HG02943 (cell line): Measurements from ENCODE around the gene IGLON5.

Source experiments
- ATAC-seq: cut with Tn5 transposase; IDR thresholded peaks from one replicate; pipeline ENCODE4 v1.9.1; 2021; ENCODE audit warnings: mild to moderate bottlenecking, low read depth, moderate library complexity; ENCODE audit not compliant: unreplicated experiment

IGLON5 gene

GRCh38 chr19:51337861-51338562, 26.6 kb downstream of the IGLON5 start:
- no peak for ATAC-seq

- ATAC-seq: peak; percentile 60
Measured at GRCh38 chr19:51338563-51339312, 27.3 kb downstream of the IGLON5 start.

GRCh38 chr19:51339313-51339686, 27.9 kb downstream of the IGLON5 start:
- ATAC-seq: peak; percentile 7

GRCh38 chr19:51339687-51340656, 28.5 kb downstream of the IGLON5 start:
- peak; percentile 47 for ATAC-seq

GRCh38 chr19:51341066-51341465, 29.6 kb downstream of the IGLON5 start:
- no peak for ATAC-seq

GRCh38 chr19:51341976-51342580, 30.6 kb downstream of the IGLON5 start, which contains the start of gene VSIG10L:
VSIG10L (minus strand) TSS chr19:51342139; CDS start chr19:51342124, 15 bp downstream.
- no peak for ATAC-seq

- ATAC-seq: no peak
Measured at GRCh38 chr19:51342631-51343569, 31.5 kb downstream of the IGLON5 start.

GRCh38 chr19:51345076-51345620, 33.7 kb downstream of the IGLON5 start:
- ATAC-seq: no peak

GRCh38 chr19:51346742-51347141, 35.3 kb downstream of the IGLON5 start:
- ATAC-seq: no peak

- no peak for ATAC-seq
Measured at GRCh38 chr19:51347209-51347928, 35.9 kb downstream of the IGLON5 start.

GRCh38 chr19:51351266-51351990, 40.0 kb downstream of the IGLON5 start:
- ATAC-seq: no peak

- ATAC-seq: no peak
Measured at GRCh38 chr19:51352783-51353360, 41.4 kb downstream of the IGLON5 start.

GRCh38 chr19:51354103-51354741, 42.8 kb downstream of the IGLON5 start:
- ATAC-seq: no peak

- no peak for ATAC-seq
Measured at GRCh38 chr19:51354742-51355148, 43.3 kb downstream of the IGLON5 start.

GRCh38 chr19:51356159-51356801, 44.8 kb downstream of the IGLON5 start:
- no peak for ATAC-seq

GRCh38 chr19:51357952-51358351, 46.5 kb downstream of the IGLON5 start:
- ATAC-seq: no peak
